SKM-1 treated with dmso at 0.1 percent for 144 hours (cell line): Measurements from ENCODE around the gene TMC6.
"Not testable (repeated sequence)": the region's sequence is repeated elsewhere in the genome, so short reads cannot be mapped to it uniquely, and the experiment has no call there.

Experiments used
- DNase-seq: peaks from one replicate; lab custom pipeline; 2025; ENCODE audit not compliant: unreplicated experiment; lab: John Stamatoyannopoulos, UW

The TMC6 gene

DNA sequence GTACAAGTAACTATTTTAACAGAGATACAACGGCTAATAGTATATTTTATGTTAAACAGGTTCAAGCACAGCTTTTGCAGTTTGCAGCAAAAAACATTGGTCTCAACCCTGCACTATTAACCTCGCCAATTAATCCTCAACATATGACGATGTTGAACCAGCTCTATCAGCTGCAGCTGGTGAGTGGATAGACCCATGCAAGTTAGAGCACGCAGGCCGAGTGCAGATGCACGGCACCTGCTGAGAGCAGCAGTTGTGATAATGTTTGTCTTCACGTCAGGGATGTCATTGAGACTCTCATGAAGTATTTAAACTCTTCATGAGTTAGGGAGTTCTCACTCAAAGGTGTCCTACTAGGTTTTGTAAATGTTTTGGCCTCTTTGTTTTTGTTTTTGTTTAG is 45.6 kb downstream of the TMC6 start:
- no peak for DNase-seq

DNA sequence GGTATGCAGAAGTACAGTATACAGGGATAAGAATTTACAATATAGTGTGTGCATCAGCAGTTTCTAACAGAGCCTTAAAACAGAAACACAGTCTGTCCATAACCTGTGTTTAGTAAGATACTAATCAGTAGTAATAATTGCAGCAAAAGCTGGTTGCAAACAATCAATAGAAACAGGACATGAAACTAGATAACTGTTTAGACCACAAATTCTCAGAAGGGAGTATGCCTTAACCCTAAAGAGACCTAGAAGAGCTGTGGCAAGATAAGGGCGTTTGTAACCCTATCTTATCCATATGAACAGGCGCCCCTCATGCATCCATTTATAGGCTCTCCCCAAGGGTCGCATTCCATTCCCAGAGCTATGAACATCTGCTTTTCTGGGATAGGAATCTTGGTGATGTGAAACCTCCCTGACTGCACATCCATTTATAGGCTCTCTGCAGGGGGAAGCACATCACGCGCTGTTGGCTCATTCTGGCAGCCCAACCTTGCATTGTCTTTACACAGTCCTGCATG is 46.1 kb downstream of the TMC6 start:
- DNase-seq: not testable (repeated sequence)

DNA sequence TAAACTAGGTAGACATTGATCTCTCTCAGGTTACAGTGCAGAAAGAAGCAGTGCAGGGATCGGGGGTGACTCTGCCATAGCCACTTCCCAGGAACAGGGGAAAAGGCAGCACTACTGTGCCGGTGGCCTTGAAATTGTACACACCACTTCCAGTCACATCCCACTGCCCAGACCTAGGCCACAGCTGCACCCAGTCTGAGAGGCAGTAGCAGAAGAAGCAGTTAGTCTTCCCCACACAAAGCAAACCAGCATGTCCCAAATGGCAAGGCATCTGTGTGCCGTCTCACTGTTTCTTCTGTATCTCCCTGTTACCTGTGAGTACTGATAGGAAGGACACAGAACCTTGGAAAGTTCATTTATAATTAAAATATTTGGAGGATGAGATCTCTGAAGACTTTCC is 47.0 kb downstream of the TMC6 start:
- no peak for DNase-seq

DNA sequence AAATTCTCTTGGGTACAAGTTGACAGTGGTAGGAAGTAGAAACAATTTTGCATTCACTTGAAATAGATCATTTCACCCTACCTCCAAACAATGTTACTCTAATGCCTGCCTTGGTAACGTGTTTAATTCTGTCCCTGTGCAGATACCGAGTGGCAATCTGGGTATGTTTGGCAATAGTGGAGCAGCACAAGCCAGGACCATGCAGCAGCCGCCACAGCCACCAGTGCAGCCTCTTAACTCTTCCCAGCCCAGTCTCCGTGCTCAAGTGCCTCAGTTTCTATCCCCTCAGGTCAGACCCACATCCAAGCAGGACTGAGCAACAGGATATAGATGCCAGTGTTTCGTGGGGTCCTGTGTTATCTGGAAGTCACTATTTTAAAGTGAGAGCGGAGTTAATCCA is 49.3 kb downstream of the TMC6 start:
- no peak for DNase-seq

DNA sequence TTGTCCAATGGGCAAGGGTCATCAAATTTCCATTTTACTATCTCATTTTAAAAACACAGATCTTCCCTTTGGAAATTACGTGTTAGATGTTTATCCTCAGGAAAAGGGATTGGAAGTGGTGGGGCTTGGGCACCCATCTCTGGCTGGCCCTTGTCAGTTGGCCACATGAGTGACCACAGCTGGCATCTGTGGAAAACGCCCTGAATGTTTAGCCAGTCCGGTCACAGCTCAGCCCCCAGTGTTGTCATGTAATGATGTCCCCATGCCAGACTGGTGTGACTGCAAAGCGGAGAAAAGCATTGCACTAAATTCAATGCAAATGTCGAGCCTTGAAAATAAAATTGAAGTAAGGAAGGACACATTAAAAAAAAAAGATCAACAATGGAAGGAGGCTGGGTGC is 53.0 kb downstream of the TMC6 start:
- no peak for DNase-seq

DNA sequence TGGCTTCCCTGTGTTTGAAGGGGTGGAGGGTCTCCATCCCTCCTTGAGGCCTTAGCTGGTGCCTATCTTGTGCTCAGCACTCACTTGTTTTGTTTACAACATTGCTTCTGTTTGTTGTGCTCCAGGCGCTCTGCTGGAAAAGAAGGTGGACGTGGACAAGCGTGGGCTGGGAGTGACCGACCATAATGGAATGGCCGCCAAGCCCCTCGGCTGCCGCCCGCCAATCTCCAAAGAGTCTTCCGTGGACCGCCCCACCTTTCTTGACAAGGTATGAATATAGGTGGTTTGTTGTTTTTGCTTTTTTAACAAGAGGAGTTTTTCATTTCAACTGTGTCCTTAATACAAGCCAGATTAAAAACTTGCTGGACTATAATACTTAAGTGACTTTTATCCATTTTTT is 53.5 kb downstream of the TMC6 start:
- DNase-seq: no peak

DNA sequence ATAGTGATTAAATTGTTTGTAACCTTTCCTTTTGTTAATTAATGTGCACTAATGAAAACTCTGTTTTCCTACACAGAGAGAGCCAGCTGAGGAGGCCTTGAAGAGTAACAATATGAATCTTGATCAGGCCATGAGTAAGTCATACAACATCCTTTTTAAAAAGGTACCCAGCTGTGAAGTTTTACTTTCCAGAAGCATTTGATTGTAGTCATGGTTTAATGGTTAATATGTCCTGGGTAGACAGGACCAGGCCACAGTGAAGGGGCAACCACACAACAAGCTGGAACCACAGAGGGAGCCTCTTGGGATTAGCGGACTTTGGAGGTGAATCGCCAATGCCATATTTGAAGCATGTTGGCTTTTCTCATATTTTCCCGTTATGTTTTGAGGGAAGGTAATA is 55.6 kb downstream of the TMC6 start:
- DNase-seq: no peak

DNA sequence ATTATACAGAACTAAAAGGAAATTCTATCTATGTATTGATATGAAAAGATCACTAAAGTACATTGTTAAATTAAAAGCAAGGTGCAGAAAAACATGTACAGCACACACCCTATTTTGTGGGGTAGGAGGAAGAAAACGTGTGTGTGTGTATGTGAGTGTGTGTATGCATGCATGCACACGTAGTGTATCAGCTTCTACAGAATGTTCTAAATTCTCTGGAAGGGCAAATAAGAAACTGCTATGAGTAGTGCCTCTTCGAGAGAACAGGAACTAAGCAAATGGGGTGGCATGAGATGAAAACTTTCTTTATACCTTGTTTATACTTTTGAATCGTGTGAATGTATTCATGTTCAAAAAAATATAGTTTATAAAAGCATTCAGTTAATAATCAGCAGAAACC is 58.9 kb downstream of the TMC6 start:
- DNase-seq: no peak

DNA sequence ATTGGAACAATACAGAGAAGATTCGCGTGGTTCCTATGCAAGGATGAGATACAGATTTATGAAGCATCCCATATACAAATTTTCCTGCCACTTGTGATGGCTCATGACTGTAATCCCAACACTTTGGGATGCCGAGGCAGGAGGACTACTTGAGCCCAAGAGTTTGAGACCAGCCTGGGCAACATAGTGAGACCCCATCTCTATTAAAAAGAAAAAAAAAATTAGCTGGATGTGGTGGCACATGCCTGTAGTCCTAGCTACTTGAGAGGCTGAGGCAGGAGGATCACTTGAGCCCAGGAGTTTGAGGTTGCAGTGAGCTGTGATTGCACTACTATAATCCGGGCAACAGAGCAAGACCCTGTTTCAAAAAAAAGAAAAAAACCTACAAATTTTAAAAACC is 61.6 kb downstream of the TMC6 start:
- DNase-seq: not testable (repeated sequence)

DNA sequence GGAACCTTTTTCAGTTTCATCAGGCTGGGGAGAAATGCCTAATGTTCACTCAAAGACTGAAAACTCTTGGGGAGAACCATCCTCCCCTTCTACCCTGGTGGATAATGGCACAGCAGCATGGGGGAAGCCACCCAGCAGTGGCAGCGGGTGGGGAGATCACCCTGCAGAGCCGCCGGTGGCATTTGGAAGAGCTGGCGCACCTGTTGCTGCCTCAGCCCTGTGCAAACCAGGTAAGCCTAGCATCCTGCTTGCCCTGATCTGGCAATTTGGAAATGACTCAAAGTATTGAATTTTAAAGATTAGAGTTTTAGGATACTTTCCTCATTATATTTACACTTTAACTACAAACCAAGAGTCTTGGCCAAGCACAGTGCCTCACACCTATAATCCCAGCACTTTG is 63.8 kb downstream of the TMC6 start:
- no peak for DNase-seq

DNA sequence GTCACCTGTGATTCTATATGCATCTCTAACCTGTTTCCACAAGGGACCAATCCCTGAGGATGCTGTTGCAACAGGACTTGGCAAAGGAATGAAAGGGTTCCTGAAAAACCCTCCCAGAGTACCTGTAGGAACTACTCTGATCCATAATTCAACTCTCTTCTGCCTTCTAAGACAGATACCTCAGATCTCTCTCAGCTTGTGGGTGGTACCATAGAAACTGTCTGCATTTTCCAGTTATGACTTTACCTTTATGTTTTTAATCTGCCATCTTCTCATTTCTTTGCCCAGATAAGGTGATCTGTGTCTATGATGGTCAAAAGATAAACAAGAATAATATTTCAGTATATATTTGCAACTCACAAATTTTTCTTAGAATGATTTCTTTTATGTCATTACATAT is 65.1 kb downstream of the TMC6 start:
- DNase-seq: no peak

DNA sequence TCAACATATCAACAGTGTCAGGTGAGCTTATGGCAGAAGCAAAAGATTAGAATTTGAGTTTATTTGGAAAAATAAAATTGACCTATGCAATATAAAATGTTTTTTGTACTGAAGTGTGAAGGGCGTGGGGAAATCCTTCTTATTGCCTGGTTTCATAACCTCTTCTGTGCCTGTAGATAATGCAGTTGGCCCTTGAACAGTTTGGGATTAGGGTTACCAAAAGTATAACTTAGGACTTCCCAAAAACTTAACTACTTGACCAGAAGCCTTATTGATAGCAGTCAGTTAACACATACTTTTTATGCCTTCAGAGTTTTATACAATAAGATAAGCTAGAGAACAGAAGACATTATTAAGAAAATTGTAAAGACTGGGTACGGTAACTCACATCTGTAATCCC is 66.0 kb downstream of the TMC6 start:
- no peak for DNase-seq
